AG10803 (cell line): ENCODE measurements around the gene SERPINF2.
"Not testable (repeated sequence)": the region's sequence is repeated elsewhere in the genome, so short reads cannot be mapped to it uniquely, and the experiment has no call there.

ENCODE experiments used
- DNase-seq: peaks from one replicate; pipeline ENCODE4 v3.0.0; 2010; ENCODE audit warnings: low read depth
- H3K4me3 ChIP-seq: 2 replicates; pipeline ENCODE4 v1.5.1; 2011; ENCODE audit warnings: mild to moderate bottlenecking, low read length, control low read depth
- CTCF ChIP-seq: conservative IDR thresholded peaks from 2 replicates; pipeline ENCODE4 v1.5.1; 2011; ENCODE audit warnings: mild to moderate bottlenecking, low read length, control low read depth, inconsistent platforms

The SERPINF2 gene

DNA sequence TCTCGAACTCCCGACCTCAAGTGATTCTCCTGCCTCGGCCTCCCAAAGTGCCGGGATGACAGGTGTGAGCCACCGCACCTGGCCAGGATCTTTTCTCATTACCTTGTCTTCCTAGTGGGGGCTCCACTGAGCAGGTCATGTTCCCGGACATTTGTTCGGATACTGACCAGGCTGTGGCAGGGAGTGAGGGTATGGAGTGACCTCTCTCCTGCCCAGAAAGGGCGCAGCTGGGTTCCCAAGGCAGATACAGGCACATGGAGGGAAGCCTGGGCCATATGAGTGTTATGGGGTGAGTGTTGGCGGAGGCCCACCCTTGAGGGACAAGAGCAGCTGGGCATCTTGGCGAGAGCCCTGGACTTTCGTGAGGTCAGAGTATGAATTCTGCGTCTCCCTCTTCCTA is 24.7 kb downstream of the SERPINF2 start:
- no peak for DNase-seq
- no peak for TF ChIP-seq CTCF
- no peak overlapping the region for H3K4me3 ChIP-seq

GRCh38 chr17:1769822-1770477 is 27.3 kb downstream of the SERPINF2 start:
- no peak overlapping the region for H3K4me3 ChIP-seq
- no peak for TF ChIP-seq CTCF
- no peak for DNase-seq

DNA sequence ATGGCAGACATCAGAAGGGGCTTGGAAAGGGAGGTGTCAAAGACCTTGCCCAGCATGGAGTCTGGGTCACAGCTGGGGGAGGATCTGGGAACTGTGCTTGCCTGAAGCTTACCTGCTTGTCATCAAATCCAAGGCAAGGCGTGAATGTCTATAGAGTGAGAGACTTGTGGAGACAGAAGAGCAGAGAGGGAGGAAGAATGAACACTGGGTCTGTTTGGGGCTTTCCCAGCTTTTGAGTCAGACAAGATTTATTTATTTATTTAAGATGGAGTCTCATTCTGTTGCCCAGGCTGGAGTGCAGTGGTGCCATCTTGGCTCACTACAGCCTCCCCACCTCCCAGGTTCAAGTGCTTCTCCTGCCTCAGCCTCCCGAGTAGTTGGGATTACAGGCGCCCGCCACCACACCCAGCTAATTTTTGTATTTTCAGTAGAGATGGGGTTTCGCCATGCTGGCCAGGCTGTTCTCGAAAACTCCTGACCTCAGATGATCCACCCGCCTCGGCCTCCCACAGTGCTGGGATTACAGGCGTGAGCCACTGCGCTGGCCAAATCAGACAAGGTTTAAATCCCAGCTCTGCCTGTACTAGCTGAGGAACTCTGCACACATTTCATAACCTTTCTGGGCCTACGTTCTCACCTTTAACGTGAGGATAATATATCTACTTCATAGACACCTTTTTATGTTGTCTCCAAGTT is 30.5 kb downstream of the SERPINF2 start:
- H3K4me3 ChIP-seq, DNase-seq: not testable (repeated sequence)

DNA sequence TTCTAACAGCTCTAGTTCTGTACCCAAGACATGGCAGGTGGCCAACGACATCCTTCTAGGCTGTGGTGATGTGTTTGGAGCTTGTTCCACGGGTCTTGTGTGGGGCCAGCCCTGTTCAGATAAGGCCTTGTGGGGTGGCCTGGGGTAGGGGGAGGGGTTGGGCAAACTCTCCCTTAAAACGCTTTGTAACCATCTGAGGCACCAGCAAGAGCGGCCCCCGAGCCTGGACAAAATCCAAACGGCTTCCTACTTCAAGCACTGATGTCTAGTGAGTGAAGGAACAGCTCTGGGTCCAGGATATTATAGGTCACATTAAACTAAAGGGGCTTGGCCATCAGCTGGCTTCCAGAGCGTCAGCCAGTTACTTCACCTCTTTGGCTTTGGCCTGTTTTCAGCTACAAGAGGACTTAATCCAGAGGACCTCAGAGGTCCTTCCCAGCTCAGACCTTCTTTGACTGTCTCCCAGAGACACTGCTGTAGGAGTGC is 31.1 kb downstream of the SERPINF2 start:
- H3K4me3 ChIP-seq: no peak overlapping the region
- no peak for TF ChIP-seq CTCF
- no peak for DNase-seq

- H3K4me3 ChIP-seq: no peak overlapping the region
- DNase-seq: no peak
- TF ChIP-seq CTCF: no peak
Measured at GRCh38 chr17:1774390-1775176, 31.9 kb downstream of the SERPINF2 start.

DNA sequence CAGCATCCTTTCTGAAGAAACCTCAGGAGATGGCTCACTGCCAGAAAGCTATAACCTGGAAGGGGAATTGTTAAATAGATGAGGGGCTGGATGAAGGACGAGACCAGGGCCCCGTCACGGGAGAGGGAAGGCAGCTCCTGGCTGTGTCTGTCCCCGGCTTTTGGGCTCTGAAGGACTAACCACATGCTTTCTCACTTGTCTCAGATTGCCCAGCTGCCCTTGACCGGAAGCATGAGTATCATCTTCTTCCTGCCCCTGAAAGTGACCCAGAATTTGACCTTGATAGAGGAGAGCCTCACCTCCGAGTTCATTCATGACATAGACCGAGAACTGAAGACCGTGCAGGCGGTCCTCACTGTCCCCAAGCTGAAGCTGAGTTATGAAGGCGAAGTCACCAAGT is 33.7 kb downstream of the SERPINF2 start:
- no peak for DNase-seq
- no peak for TF ChIP-seq CTCF
- no peak overlapping the region for H3K4me3 ChIP-seq

- TF ChIP-seq CTCF: no peak
- no peak overlapping the region for H3K4me3 ChIP-seq
- no peak for DNase-seq
Measured at GRCh38 chr17:1776857-1777256, 34.2 kb downstream of the SERPINF2 start.
